Liver (tissue), 9 donors: ENCODE results near the gene RNF157. TPM values are rescaled to one million over a fixed set of nuclear protein-coding genes. Genes with fewer than 3 reads are reported as not detected.
"Not testable (repeated sequence)": the region's sequence is repeated elsewhere in the genome, so short reads cannot be mapped to it uniquely, and the experiment has no call there.

Experiments used
- DNase-seq: peaks from one replicate; pipeline ENCODE4 v3.0.0-alpha.2; 2017; ENCODE audit warnings: low spot score
- H3K27ac ChIP-seq, 2 donors: one replicate each; pipeline ENCODE4 v1.7.0; 2013; ENCODE audit warnings: inconsistent platforms in 2 of 2, low read length in 2 of 2, control low read depth in 1 of 2, low read depth in 1 of 2, mild to moderate bottlenecking in 1 of 2
- H3K27me3 ChIP-seq, 4 donors: one replicate each; pipeline versions ENCODE4 v1.6.1 to v1.7.0; 2013; ENCODE audit warnings: low read length in 3 of 4, inconsistent platforms in 1 of 4, mild to moderate bottlenecking in 1 of 4, moderate library complexity in 1 of 4; ENCODE audit not compliant: control insufficient read depth in 4 of 4, insufficient read depth in 4 of 4
- H3K36me3 ChIP-seq, 4 donors: one replicate each; pipeline versions ENCODE4 v1.6.1 to v1.7.0; 2013; ENCODE audit warnings: low read length in 3 of 4, mild to moderate bottlenecking in 3 of 4, low read depth in 1 of 4, moderate library complexity in 1 of 4; ENCODE audit not compliant: control insufficient read depth in 4 of 4, insufficient read depth in 3 of 4
- H3K4me1 ChIP-seq, 4 donors: one replicate each; pipeline versions ENCODE4 v1.6.1 to v1.7.0; 2013; ENCODE audit warnings: low read length in 3 of 4, mild to moderate bottlenecking in 3 of 4, moderate library complexity in 1 of 4; ENCODE audit not compliant: control insufficient read depth in 4 of 4, insufficient read depth in 4 of 4
- H3K4me3 ChIP-seq, 3 donors: one replicate each; pipeline versions ENCODE4 v1.6.1 to v1.7.0; 2013; ENCODE audit warnings: low read length in 3 of 3, control low read depth in 1 of 3, low read depth in 1 of 3, mild to moderate bottlenecking in 1 of 3
- H3K9ac ChIP-seq, 2 donors: one replicate each; pipeline ENCODE4 v1.7.0; 2013; ENCODE audit warnings: low read length in 2 of 2, mild to moderate bottlenecking in 2 of 2, moderate library complexity in 2 of 2, control low read depth in 1 of 2, low read depth in 1 of 2
- H3K9me3 ChIP-seq, 4 donors: one replicate each; pipeline versions ENCODE4 v1.6.1 to v1.7.0; 2013; ENCODE audit warnings: low read length in 3 of 4; ENCODE audit not compliant: control insufficient read depth in 4 of 4
- EGR1 ChIP-seq, 2 donors: IDR thresholded peaks; 2 replicates each; pipeline ENCODE4 v1.6.1; 2016 to 2018; ENCODE audit warnings: antibody characterized with exemption in 2 of 2, low read depth in 2 of 2
- FOXA2 ChIP-seq: IDR thresholded peaks from 2 replicates; pipeline ENCODE4 v1.6.1; 2016; ENCODE audit warnings: antibody characterized with exemption
- GABPA ChIP-seq, 2 donors: IDR thresholded peaks in 1 of 2; conservative IDR thresholded peaks in 1 of 2; 2 replicates each; pipeline ENCODE4 v1.6.1; 2016; ENCODE audit warnings: antibody characterized with exemption in 2 of 2, mild to moderate bottlenecking in 1 of 2, moderate library complexity in 1 of 2
- HNF4A ChIP-seq, 2 donors: conservative IDR thresholded peaks; 2 replicates each; pipeline ENCODE4 v1.6.1; 2016; ENCODE audit warnings: antibody characterized with exemption in 2 of 2, mild to moderate bottlenecking in 2 of 2
- HNF4G ChIP-seq: IDR thresholded peaks from 2 replicates; pipeline ENCODE4 v1.6.1; 2016; ENCODE audit warnings: antibody characterized with exemption
- JUND ChIP-seq, 2 donors: IDR thresholded peaks; 2 replicates each; pipeline ENCODE4 v1.6.1; 2016; ENCODE audit warnings: antibody characterized with exemption in 2 of 2
- NR2F2 ChIP-seq: IDR thresholded peaks from 2 replicates; pipeline ENCODE4 v1.6.1; 2016; ENCODE audit warnings: antibody characterized with exemption
- RAD21 ChIP-seq, 2 donors: IDR thresholded peaks; 2 replicates each; pipeline ENCODE4 v1.6.1; 2016; ENCODE audit warnings: antibody characterized with exemption in 2 of 2, mild to moderate bottlenecking in 2 of 2
- RXRA ChIP-seq, 2 donors: IDR thresholded peaks; 2 replicates each; pipeline ENCODE4 v1.6.1; 2017 to 2018; ENCODE audit warnings: antibody characterized with exemption in 2 of 2, mild to moderate bottlenecking in 1 of 2
- SP1 ChIP-seq: IDR thresholded peaks from 2 replicates; pipeline ENCODE4 v1.6.1; 2018; ENCODE audit warnings: antibody characterized with exemption, mild to moderate bottlenecking
- YY1 ChIP-seq: IDR thresholded peaks from 2 replicates; pipeline ENCODE4 v1.6.1; 2016; ENCODE audit warnings: antibody characterized with exemption, mild to moderate bottlenecking
- WGBS: extraction: QIAGEN DNeasy Blood & Tissue Kit; methylation state at CpG from one replicate; pipeline ENCODE4 v1.1.7; 2013; 5-methylcytosine and 5-hydroxymethylcytosine counted together
- polyA plus RNA-seq, 2 donors: library from polyadenylated mRNA; stranded (reverse) in 1 of 2; unstranded in 1 of 2; fragments of 200-250 nt in 1 of 2; fragments of >200 nt in 1 of 2; fragmentation: Nextera tagmentation in 1 of 2; extraction: Ambion mirVana in 1 of 2; gene quantifications; one replicate each; pipeline versions ENCODE4 v1.2.1 to v1.2.3, GENCODE V29; 2013 to 2015
- total RNA-seq, 2 donors: library from RNA; depleted of rRNA; stranded (reverse); fragments of >200 nt; gene quantifications; one replicate each; pipeline ENCODE4 v1.2.3, GENCODE V29; 2014
- TF ChIP-seq, protein P1 (sequence below): IDR thresholded peaks from 2 replicates; pipeline ENCODE4 v1.6.1; 2016; ENCODE audit warnings: antibody characterized with exemption
- TF ChIP-seq, protein P2 (sequence below): IDR thresholded peaks from 2 replicates; pipeline ENCODE4 v1.6.1; 2016; ENCODE audit warnings: antibody characterized with exemption
- TF ChIP-seq, protein P3 (sequence below): IDR thresholded peaks from 2 replicates; pipeline ENCODE4 v1.6.1; 2016; ENCODE audit warnings: antibody characterized with exemption, mild to moderate bottlenecking
- donor health status: healthy.
- donor health status: healthy.
- donor health status: healthy.
- donor health status: healthy.
- donor health status: healthy.

Gene RNF157
- total and polyA plus RNA-seq, 4 donors: 0.42 to 2.9 (median 0.66) TPM

DNA sequence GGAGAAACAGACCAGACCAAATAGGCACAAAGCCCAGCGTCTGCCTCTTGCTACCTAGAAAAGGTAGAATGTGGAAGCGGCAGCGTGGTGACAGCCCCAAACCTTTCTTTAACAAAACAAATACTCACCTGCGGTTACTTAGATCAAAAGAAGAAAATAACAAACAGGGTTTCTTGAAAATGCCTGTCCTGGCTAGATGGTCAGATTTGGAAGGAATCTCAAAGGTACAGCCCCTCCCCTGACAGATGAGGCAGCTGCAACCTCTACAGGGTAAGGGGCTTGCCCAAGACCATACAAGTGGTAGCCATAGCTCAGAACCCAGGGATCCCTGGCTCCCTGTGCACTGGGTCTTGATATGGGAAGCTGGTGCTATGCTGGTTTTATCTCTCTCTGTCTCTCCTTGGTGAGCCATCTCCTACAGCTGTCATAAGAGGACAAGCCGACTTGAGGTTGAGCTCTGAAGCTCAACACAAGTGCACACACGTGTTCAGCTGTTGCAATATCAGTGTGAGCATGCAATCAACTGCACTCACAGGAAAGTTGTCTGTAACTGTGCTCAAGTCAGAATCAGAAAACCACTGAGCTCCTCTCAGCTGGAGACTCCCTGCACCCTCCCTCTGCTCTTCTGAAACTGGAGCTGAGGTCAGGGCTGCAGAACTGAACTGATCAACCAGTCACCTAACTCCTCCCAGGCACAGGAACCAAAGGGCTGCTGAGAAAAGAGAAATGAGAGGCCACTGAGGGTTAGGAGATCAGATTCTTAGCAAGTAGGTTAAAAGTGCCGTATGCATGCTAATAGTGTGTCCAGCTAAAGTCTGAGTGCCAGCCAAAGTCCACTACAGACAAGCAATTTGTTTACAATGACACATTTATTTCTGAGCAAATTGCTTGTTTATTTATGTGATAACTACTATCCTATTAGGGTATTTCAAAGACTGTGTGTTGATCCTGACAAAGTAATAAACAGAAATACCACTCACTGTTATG lies 6.1 kb upstream of the RNF157 start (continued):
- no peak for TF ChIP-seq GABPA (IDR thresholded peaks at IDR 0.05 in 1 of 2, conservative IDR thresholded peaks at IDR 0.05 in 1 of 2)
- peak in 1 of 2 donors; percentile 40 for TF ChIP-seq RXRA (IDR thresholded peaks at IDR 0.05)
- peak; percentile 18 for TF ChIP-seq HNF4G
- TF ChIP-seq, protein P1, sequence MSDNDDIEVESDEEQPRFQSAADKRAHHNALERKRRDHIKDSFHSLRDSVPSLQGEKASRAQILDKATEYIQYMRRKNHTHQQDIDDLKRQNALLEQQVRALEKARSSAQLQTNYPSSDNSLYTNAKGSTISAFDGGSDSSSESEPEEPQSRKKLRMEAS: no peak
- peak; percentile 48 for TF ChIP-seq SP1
- peak; percentile 67 to 70 for TF ChIP-seq HNF4A (conservative IDR thresholded peaks at IDR 0.05)
- TF ChIP-seq FOXA2: no peak
- TF ChIP-seq RAD21 (IDR thresholded peaks at IDR 0.05): no peak

DNA sequence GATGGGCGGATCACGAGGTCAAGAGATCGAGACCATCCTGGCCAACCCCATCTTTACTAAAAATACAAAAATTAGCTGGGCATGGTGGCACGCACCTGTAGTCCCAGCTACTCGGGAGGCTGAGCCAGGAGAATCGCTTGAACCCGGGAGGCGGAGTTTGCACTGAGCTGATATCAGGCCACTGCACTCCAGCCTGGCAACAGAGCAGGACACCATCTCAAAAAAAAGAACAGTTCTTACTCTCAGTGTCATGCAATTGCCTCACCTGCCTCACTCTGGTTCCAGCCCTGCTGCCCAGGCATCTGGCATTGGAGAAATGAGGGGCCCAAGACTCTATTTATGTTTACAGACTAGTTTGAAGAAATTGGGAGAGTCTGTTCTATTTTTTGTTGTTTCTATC lies 4.4 kb upstream of the RNF157 start:
- not testable (repeated sequence) for DNase-seq

DNA sequence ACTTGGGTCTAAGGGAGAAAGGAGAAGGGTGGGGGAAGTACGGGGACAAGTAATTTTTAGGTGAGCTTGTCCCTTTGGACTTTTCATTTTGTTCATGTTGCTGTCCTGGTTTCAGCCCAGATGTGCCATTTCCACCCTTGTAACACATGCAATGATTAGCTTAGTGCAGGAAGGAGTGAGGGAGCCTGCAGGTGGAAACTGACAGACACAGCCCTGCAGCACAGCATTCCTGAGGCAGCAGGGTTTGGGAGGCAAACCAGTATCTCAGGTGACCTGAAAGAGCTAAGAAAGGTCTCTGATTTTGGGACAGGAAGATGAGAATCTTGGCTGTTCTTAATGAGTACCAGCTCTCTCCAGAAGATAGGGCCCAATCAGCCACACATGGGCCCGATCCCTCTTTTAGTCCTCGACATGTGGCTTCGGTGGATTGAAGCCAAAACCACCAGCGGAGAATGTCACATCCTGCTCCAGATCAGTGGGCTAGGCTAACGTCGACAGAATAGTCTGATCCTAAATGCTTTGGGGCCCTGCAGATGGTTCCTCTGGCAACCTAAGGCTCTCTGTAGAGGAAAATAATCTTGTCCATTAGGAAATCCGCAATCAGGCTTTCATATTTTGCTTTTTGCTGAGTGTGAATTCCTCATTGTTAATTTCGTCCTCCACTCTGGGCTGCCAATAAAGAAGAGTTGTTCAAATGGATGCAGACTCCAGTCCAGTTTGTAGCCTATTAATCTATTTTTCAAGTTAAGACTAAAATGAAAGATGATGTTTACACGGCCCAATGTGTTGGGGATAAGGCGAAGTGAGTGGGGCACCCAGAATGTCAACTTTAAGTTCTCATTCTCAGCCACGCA lies 3.8 kb upstream of the RNF157 start:
- TF ChIP-seq YY1: no peak
- TF ChIP-seq JUND (IDR thresholded peaks at IDR 0.05): no peak
- no peak for TF ChIP-seq NR2F2
- TF ChIP-seq, protein P2, sequence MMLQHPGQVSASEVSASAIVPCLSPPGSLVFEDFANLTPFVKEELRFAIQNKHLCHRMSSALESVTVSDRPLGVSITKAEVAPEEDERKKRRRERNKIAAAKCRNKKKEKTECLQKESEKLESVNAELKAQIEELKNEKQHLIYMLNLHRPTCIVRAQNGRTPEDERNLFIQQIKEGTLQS: no peak
- TF ChIP-seq EGR1 (IDR thresholded peaks at IDR 0.05; ENCODE audit: low read depth in 2 of 2): no peak
- H3K9me3 ChIP-seq: no peaks in the 10 kb centered on the region
- H3K4me3 ChIP-seq: no peak overlapping the region
- no peaks in the 10 kb centered on the region for H3K27me3 ChIP-seq
- no peaks in the 10 kb centered on the region for H3K36me3 ChIP-seq
- H3K27ac ChIP-seq: no peak overlapping the region
- H3K4me1 ChIP-seq: peaks cover 6 to 15% (median 12%) of the 10 kb centered on the region in 4 donors
- no peak for DNase-seq
- no peak overlapping the region for H3K9ac ChIP-seq
- 85% methylated on average over 12 of the region's 12 CpGs for WGBS

More for the DNA sequence above, 4.4 kb upstream of the RNF157 start:
- not testable (repeated sequence) for H3K36me3 ChIP-seq, H3K9ac ChIP-seq, H3K9me3 ChIP-seq, H3K27me3 ChIP-seq, H3K4me3 ChIP-seq, H3K27ac ChIP-seq
- WGBS: 97% methylated on average over 8 of the region's 8 CpGs
- H3K4me1 ChIP-seq: peaks cover 6 to 15% (median 12%) of the 10 kb centered on the region in 4 donors

DNA sequence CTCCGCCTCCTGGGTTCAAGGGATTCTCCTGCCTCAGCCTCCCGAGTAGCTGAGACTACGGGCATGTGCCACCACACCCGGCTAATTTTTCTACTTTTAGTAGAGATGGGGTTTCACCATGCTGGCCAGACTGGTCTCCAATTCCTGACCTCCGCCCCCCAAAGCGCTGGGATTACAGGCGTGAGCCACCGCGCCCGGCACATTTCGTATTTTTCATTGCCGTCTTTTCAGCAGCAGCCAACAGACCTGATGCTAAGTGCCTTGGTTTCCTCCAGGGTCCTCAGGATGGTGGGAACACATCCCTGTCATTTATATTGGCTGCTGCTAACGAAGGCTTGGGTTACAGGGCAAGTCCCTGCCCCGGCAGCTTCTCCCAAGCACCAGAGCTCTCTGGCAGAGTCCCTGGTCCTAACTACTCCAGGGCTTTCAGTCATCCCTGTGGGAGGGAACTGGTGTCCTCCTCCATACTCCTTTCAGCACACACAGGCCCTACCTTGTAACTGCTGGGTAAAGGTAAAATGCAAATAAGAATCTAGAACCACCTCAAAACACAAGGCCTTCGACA lies 1.5 kb upstream of the RNF157 start:
- H3K27me3 ChIP-seq: no peaks in the 10 kb centered on the region

More for the DNA sequence above, 1.5 kb upstream of the RNF157 start:
- H3K9me3 ChIP-seq: no peaks in the 10 kb centered on the region
- H3K4me1 ChIP-seq: peaks cover 6 to 17% (median 12%) of the 10 kb centered on the region in 4 donors
- H3K9ac ChIP-seq: no peak overlapping the region
- WGBS: 95% methylated on average over 15 of the region's 15 CpGs
- H3K4me3 ChIP-seq: no peak overlapping the region
- TF ChIP-seq FOXA2: no peak
- TF ChIP-seq RAD21 (IDR thresholded peaks at IDR 0.05): no peak
- TF ChIP-seq JUND (IDR thresholded peaks at IDR 0.05): no peak
- TF ChIP-seq, protein P3, sequence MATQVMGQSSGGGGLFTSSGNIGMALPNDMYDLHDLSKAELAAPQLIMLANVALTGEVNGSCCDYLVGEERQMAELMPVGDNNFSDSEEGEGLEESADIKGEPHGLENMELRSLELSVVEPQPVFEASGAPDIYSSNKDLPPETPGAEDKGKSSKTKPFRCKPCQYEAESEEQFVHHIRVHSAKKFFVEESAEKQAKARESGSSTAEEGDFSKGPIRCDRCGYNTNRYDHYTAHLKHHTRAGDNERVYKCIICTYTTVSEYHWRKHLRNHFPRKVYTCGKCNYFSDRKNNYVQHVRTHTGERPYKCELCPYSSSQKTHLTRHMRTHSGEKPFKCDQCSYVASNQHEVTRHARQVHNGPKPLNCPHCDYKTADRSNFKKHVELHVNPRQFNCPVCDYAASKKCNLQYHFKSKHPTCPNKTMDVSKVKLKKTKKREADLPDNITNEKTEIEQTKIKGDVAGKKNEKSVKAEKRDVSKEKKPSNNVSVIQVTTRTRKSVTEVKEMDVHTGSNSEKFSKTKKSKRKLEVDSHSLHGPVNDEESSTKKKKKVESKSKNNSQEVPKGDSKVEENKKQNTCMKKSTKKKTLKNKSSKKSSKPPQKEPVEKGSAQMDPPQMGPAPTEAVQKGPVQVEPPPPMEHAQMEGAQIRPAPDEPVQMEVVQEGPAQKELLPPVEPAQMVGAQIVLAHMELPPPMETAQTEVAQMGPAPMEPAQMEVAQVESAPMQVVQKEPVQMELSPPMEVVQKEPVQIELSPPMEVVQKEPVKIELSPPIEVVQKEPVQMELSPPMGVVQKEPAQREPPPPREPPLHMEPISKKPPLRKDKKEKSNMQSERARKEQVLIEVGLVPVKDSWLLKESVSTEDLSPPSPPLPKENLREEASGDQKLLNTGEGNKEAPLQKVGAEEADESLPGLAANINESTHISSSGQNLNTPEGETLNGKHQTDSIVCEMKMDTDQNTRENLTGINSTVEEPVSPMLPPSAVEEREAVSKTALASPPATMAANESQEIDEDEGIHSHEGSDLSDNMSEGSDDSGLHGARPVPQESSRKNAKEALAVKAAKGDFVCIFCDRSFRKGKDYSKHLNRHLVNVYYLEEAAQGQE: no peak
- no peak for TF ChIP-seq YY1
- TF ChIP-seq HNF4A (conservative IDR thresholded peaks at IDR 0.05): no peak
- no peaks in the 10 kb centered on the region for H3K36me3 ChIP-seq
- no peak overlapping the region for H3K27ac ChIP-seq
- DNase-seq: no peak
